Measurements from ENCODE around the gene USP21. TPM values are rescaled to one million over a fixed set of nuclear protein-coding genes. Genes with fewer than 3 reads are reported as not detected.

The USP21 gene
- total and polyA plus RNA-seq, 9 of the 15 experiments (the other 6 are each of a cell fraction or from before 2014, with no cell fraction given), result 4.9 to 52.4 (median 21.6) TPM

DNA sequence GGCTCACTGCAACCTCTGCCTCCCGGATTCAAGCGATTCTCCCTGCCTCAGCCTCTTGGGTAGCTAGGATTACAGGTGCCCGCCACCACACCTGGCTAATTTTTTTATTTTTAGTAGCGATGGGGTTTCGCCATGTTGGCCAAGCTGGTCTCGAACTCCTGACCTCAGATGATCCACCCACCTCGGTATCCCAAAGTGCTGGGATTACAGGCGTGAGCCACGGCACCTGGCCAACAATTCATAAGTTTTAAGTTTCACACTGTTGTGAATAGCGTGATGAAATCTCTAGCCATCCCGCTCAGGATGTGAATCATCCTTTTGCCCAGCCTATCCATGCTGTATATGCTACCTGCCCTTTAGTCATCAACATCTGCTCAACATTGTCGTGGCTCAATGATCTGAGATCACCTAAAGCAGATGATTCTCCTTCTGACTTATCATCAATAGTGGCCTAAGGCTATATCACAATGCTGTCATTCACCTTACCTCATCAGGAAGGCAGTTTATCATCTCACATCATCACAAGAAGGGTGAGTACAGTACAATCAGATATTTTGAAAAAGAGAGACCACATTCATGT lies 44.1 kb upstream of the USP21 start (continued):
- TF ChIP-seq, protein P1, sequence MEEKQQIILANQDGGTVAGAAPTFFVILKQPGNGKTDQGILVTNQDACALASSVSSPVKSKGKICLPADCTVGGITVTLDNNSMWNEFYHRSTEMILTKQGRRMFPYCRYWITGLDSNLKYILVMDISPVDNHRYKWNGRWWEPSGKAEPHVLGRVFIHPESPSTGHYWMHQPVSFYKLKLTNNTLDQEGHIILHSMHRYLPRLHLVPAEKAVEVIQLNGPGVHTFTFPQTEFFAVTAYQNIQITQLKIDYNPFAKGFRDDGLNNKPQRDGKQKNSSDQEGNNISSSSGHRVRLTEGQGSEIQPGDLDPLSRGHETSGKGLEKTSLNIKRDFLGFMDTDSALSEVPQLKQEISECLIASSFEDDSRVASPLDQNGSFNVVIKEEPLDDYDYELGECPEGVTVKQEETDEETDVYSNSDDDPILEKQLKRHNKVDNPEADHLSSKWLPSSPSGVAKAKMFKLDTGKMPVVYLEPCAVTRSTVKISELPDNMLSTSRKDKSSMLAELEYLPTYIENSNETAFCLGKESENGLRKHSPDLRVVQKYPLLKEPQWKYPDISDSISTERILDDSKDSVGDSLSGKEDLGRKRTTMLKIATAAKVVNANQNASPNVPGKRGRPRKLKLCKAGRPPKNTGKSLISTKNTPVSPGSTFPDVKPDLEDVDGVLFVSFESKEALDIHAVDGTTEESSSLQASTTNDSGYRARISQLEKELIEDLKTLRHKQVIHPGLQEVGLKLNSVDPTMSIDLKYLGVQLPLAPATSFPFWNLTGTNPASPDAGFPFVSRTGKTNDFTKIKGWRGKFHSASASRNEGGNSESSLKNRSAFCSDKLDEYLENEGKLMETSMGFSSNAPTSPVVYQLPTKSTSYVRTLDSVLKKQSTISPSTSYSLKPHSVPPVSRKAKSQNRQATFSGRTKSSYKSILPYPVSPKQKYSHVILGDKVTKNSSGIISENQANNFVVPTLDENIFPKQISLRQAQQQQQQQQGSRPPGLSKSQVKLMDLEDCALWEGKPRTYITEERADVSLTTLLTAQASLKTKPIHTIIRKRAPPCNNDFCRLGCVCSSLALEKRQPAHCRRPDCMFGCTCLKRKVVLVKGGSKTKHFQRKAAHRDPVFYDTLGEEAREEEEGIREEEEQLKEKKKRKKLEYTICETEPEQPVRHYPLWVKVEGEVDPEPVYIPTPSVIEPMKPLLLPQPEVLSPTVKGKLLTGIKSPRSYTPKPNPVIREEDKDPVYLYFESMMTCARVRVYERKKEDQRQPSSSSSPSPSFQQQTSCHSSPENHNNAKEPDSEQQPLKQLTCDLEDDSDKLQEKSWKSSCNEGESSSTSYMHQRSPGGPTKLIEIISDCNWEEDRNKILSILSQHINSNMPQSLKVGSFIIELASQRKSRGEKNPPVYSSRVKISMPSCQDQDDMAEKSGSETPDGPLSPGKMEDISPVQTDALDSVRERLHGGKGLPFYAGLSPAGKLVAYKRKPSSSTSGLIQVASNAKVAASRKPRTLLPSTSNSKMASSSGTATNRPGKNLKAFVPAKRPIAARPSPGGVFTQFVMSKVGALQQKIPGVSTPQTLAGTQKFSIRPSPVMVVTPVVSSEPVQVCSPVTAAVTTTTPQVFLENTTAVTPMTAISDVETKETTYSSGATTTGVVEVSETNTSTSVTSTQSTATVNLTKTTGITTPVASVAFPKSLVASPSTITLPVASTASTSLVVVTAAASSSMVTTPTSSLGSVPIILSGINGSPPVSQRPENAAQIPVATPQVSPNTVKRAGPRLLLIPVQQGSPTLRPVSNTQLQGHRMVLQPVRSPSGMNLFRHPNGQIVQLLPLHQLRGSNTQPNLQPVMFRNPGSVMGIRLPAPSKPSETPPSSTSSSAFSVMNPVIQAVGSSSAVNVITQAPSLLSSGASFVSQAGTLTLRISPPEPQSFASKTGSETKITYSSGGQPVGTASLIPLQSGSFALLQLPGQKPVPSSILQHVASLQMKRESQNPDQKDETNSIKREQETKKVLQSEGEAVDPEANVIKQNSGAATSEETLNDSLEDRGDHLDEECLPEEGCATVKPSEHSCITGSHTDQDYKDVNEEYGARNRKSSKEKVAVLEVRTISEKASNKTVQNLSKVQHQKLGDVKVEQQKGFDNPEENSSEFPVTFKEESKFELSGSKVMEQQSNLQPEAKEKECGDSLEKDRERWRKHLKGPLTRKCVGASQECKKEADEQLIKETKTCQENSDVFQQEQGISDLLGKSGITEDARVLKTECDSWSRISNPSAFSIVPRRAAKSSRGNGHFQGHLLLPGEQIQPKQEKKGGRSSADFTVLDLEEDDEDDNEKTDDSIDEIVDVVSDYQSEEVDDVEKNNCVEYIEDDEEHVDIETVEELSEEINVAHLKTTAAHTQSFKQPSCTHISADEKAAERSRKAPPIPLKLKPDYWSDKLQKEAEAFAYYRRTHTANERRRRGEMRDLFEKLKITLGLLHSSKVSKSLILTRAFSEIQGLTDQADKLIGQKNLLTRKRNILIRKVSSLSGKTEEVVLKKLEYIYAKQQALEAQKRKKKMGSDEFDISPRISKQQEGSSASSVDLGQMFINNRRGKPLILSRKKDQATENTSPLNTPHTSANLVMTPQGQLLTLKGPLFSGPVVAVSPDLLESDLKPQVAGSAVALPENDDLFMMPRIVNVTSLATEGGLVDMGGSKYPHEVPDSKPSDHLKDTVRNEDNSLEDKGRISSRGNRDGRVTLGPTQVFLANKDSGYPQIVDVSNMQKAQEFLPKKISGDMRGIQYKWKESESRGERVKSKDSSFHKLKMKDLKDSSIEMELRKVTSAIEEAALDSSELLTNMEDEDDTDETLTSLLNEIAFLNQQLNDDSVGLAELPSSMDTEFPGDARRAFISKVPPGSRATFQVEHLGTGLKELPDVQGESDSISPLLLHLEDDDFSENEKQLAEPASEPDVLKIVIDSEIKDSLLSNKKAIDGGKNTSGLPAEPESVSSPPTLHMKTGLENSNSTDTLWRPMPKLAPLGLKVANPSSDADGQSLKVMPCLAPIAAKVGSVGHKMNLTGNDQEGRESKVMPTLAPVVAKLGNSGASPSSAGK (IDR thresholded peaks at IDR 0.05), result 0 out of 2 replicates have a peak, but pooled peaks have one; percentile 18
- TF ChIP-seq, protein P2, sequence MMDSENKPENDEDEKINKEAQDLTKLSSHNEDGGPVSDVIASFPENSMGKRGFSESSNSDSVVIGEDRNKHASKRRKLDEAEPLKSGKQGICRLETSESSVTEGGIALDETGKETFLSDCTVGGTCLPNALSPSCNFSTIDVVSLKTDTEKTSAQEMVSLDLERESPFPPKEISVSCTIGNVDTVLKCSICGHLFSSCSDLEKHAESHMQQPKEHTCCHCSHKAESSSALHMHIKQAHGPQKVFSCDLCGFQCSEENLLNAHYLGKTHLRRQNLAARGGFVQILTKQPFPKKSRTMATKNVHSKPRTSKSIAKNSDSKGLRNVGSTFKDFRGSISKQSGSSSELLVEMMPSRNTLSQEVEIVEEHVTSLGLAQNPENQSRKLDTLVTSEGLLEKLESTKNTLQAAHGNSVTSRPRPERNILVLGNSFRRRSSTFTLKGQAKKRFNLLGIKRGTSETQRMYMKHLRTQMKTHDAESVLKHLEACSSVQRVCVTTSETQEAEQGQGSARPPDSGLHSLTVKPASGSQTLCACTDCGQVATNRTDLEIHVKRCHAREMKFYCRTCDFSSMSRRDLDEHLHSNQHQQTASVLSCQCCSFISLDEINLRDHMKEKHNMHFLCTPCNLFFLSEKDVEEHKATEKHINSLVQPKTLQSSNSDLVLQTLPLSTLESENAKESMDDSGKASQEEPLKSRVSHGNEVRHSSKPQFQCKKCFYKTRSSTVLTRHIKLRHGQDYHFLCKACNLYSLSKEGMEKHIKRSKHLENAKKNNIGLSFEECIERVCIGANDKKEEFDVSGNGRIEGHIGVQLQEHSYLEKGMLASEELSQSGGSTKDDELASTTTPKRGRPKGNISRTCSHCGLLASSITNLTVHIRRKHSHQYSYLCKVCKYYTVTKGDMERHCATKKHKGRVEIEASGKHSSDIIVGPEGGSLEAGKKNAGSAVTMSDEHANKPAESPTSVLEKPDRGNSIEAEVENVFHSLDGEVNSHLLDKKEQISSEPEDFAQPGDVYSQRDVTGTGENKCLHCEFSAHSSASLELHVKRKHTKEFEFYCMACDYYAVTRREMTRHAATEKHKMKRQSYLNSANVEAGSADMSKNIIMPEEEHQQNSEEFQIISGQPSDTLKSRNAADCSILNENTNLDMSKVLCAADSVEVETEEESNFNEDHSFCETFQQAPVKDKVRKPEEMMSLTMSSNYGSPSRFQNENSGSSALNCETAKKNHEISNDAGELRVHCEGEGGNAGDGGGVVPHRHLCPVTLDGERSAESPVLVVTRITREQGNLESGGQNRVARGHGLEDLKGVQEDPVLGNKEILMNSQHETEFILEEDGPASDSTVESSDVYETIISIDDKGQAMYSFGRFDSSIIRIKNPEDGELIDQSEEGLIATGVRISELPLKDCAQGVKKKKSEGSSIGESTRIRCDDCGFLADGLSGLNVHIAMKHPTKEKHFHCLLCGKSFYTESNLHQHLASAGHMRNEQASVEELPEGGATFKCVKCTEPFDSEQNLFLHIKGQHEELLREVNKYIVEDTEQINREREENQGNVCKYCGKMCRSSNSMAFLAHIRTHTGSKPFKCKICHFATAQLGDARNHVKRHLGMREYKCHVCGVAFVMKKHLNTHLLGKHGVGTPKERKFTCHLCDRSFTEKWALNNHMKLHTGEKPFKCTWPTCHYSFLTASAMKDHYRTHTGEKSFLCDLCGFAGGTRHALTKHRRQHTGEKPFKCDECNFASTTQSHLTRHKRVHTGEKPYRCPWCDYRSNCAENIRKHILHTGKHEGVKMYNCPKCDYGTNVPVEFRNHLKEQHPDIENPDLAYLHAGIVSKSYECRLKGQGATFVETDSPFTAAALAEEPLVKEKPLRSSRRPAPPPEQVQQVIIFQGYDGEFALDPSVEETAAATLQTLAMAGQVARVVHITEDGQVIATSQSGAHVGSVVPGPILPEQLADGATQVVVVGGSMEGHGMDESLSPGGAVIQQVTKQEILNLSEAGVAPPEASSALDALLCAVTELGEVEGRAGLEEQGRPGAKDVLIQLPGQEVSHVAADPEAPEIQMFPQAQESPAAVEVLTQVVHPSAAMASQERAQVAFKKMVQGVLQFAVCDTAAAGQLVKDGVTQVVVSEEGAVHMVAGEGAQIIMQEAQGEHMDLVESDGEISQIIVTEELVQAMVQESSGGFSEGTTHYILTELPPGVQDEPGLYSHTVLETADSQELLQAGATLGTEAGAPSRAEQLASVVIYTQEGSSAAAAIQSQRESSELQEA (IDR thresholded peaks at IDR 0.05; ENCODE audit: low read depth), result no peak
- TF ChIP-seq ZFP36 (IDR thresholded peaks at IDR 0.05; ENCODE audit: low read depth, low read length, partially characterized antibody), result no peak
- TF ChIP-seq GABPB2 (CRISPR knock-in tag; conservative IDR thresholded peaks at IDR 0.05), result no peak
- no peak for TF ChIP-seq MYBL2 (IDR thresholded peaks at IDR 0.05; ENCODE audit: low read depth)
- TF ChIP-seq MYBL2 (CRISPR knock-in tag; IDR thresholded peaks at IDR 0.05; ENCODE audit: borderline replicate concordance), result no peak
